Umbilical cord (tissue), 2 donors: ENCODE measurements around the gene STEAP3. TPM values are rescaled to one million over a fixed set of nuclear protein-coding genes. Genes with fewer than 3 reads are reported as not detected.

ENCODE experiments used
- DNase-seq: peaks from one replicate; pipeline ENCODE4 v3.0.0-alpha.2; 2015; ENCODE audit warnings: low spot score
- total RNA-seq: library from RNA; depleted of rRNA; stranded (reverse); fragments of >200 nt; gene quantifications from one replicate; pipeline ENCODE4 v1.2.3, GENCODE V29; 2014; ENCODE audit warnings: low replicate concordance; ENCODE audit not compliant: insufficient read depth

Gene STEAP3
- total RNA-seq, 1 donor from 2014 or later = 2.6 TPM

DNA sequence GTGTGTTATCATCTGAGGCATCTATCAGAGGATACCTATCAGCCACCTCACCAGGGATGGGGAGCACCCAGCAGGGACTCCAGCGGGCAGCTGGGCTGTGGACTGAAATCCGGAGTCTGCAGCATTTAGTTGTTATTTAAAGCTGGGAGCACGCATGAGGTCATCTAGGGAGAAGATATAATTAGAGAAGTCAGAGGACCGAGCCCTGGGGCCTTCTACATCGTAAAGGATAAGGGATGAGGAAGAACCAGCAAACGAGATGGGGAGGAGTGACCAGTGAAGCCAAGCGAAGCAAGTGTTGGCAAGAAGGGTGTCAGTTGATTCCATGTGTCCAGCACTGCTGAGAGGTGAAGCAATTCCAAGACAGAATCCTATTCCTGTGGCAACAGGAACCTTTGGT lies 70.3 kb downstream of the STEAP3 start:
- DNase-seq = no peak

GRCh38 chr2:119294671-119295070 lies 71.0 kb downstream of the STEAP3 start:
- no peak for DNase-seq

DNA sequence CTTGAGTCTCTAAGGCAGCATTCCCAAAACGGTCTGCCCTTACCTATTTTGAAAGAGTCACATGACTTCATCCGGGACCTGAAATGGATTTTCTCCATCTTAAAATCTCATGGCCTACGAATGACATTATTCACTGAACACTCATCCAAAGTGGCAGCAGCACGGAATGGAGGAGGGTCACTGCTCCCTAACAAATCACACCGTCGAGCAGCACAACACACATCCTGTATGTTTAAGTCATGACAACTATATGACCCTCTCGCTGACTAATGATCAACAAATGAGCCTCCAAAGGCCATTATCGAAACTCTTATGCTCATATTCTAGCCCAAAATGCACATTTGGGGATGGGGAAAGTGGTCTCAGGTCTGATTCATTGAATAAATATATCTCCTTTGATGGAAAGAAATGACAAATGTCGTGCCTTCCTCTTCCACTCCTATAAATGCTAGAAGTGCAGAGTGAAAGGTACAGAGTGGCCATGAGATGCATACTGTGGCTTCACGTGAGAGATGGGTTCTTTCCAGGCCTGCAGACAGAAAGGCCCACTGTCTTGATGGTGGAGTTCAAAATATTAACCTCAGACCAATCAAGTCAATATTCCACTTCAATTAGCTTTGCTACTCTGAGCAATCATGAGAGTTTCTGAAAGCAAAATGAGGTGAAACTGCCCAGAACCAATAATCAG lies 72.2 kb downstream of the STEAP3 start:
- DNase-seq = no peak

GRCh38 chr2:119301413-119301812 lies 77.8 kb downstream of the STEAP3 start:
- no peak for DNase-seq

- no peak for DNase-seq
Observed at GRCh38 chr2:119304847-119305246, 81.2 kb downstream of the STEAP3 start.

DNA sequence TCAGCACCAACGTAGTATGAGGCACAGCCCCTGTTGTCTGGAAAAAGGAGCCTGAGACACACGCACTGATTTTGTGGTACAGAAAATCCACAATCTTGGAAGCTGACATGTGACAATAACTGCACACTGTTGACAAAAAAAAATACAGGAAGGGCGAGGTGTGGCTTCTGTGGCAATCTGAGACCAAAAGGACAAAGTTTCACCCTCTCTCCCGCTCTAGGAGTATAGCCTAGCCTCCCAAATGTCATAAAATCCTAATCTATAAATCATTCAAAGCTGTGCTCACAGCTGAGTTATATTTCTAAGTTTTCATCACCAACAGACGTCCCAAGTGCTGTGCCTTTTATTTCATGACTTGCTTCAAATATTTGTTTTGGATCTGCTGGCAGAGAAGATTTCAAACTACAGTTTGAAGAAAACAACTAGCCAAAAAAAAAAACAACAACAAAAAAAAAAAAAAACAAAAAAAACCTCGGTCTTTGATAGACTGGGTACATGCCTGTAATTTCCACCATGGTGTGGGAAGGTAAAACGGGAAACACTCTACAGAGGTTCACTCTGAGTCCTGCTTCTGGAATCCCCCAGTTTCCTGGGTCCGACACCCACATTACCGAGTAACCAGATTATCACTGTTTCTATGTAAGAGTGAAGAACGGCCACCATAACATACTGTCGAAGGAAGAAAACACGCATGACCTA lies 82.0 kb downstream of the STEAP3 start:
- DNase-seq = no peak

DNA sequence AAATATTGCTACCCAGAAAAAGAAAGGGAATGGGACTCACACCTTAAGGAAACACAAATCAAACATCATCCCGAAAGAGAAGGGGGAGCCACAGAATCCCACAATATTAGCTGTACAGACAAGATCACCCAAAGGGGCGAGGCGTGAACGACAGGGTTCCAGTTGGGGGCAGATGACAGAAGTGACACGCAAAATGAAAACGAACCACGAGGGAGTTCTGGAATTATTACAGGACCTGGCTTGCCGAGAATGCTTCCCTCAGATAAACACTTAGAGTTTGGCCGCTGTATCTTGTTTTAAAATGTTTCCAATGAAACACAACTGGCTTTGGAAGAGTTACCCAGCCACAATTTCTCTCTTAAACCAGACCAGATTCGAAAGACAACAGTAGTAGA lies 82.6 kb downstream of the STEAP3 start:
- DNase-seq = no peak

GRCh38 chr2:119307419-119308140 lies 83.9 kb downstream of the STEAP3 start:
- no peak for DNase-seq

- no peak for DNase-seq
Observed at GRCh38 chr2:119308793-119309330, 85.2 kb downstream of the STEAP3 start.

GRCh38 chr2:119311371-119311770 lies 87.7 kb downstream of the STEAP3 start:
- no peak for DNase-seq

- no peak for DNase-seq
Observed at GRCh38 chr2:119311831-119312230, 88.2 kb downstream of the STEAP3 start.

Other genes starting within 250 kb of the STEAP3 start
- 0.48 TPM for gene C1QL2, start 65.1 kb upstream of the STEAP3 start, total RNA-seq
- gene C2orf76, start 143.0 kb downstream of the STEAP3 start, total RNA-seq = 12.8 TPM
- gene DBI, start 143.1 kb downstream of the STEAP3 start, total RNA-seq = 80.2 TPM
- not detected for gene TMEM37, start 208.0 kb downstream of the STEAP3 start, total RNA-seq